ENCODE data around the gene CTNNA2. TPM values are rescaled to one million over a fixed set of nuclear protein-coding genes. Genes with fewer than 3 reads are reported as not detected.

Gene CTNNA2
- total and polyA plus RNA-seq, 7 donors = 0.03 to 0.36 (median 0.17) TPM; not detected in 4

DNA sequence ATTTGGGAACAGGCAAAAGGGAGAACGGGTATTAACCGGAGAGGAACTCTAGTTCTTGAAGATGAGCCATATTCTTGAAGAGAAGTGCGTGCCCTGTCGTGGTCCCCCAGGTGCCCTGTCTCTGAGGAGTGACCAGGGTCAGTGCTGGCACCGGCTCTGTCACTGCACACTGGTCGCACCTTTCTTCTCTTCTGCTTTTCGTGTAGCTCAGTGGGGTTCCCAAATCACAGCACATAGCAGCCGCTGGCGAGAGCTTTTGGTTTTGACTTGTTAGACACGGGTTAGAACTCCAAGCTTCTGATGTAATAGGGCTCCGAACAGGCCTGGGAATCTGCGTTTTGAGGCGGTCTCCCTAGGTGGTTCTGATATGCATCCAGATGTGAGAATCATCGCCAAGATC lies 810.1 kb downstream of the CTNNA2 start:
- H3K36me3 ChIP-seq (ENCODE audit: insufficient read depth in 1 of 2, low read depth in 1 of 2) = no peaks in the 10 kb centered on the region
- intact Hi-C loops (cut with DNase I) = no loop called here
- TF ChIP-seq, protein P1, sequence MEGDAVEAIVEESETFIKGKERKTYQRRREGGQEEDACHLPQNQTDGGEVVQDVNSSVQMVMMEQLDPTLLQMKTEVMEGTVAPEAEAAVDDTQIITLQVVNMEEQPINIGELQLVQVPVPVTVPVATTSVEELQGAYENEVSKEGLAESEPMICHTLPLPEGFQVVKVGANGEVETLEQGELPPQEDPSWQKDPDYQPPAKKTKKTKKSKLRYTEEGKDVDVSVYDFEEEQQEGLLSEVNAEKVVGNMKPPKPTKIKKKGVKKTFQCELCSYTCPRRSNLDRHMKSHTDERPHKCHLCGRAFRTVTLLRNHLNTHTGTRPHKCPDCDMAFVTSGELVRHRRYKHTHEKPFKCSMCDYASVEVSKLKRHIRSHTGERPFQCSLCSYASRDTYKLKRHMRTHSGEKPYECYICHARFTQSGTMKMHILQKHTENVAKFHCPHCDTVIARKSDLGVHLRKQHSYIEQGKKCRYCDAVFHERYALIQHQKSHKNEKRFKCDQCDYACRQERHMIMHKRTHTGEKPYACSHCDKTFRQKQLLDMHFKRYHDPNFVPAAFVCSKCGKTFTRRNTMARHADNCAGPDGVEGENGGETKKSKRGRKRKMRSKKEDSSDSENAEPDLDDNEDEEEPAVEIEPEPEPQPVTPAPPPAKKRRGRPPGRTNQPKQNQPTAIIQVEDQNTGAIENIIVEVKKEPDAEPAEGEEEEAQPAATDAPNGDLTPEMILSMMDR (IDR thresholded peaks at IDR 0.05) = no peak
- no peak overlapping the region for H3K4me3 ChIP-seq
- no peaks in the 10 kb centered on the region for H3K9me3 ChIP-seq
- H3K4me1 ChIP-seq = no peaks in the 10 kb centered on the region
- ATAC-seq = no peak
- peaks cover 2 to 27% (median 11%) of the 10 kb centered on the region in 3 donors for H3K27me3 ChIP-seq (ENCODE audit: insufficient read depth in 3 of 3, low read length in 2 of 3)
- no peak overlapping the region for H3K27ac ChIP-seq
- no peak for DNase-seq
- 19 to 31% (median 21%) methylated on average over 14 of the region's 14 CpGs for WGBS, 3 donors

DNA sequence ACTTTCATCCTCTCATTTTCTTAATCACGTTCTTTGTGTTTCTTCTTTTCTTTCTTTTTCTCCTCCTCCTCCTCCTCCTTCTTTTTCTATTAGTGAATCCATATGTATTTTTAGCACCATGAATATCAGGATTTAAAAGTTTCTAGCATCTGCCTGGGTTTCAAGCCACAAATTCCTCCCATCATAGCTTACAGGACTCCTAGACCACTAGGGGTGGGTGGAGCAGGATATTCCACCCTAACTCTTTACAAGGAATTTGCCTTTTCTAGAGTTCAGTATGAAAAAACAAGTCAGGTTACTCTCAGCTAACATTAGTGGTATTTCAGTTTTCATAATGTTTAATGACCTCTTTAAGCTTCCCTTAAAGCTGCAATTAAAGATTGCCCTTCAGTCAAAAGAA lies 810.8 kb downstream of the CTNNA2 start:
- Histone ChIP-seq H3K36me3 (ENCODE audit: insufficient read depth in 1 of 2, low read depth in 1 of 2) (no peaks in the 10 kb centered on the region), H3K4me3 (no peak overlapping the region), H3K27me3 (ENCODE audit: insufficient read depth in 3 of 3, low read length in 2 of 3) (peaks cover 2 to 27% (median 11%) of the 10 kb centered on the region in 3 donors), H3K9me3 (no peaks in the 10 kb centered on the region), H3K4me1 (no peaks in the 10 kb centered on the region), H3K27ac (no peak overlapping the region)
- intact Hi-C loops (cut with DNase I) = no loop called here
- WGBS, 3 donors = 32 to 53% (median 33%) methylated on average over 1 of the region's 1 CpG
- TF ChIP-seq, protein P1 (IDR thresholded peaks at IDR 0.05) = no peak
- DNase-seq = no peak
- ATAC-seq = no peak

DNA sequence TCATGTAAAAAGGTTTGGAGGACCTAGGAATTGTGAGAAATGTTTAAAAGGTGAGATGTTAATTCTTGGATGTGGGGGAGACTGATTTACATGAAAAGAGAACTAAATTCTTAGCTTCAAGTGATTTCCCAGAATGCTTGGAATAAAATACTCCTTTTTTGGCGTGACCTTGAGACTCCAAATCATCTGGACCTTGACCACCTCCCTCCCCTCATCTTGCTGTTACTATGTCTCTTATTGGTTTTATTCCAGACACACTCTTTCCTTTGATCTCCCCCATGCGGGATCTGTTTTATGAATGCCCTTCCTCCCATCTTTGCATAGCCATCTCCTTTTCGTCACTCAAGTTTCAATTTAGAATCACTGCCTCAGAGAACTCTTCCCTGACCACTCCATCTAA lies 811.7 kb downstream of the CTNNA2 start:
- DNase-seq (no peak), ATAC-seq (no peak)
- WGBS, 3 donors = 47 to 57% (median 51%) methylated on average over 3 of the region's 3 CpGs
- TF ChIP-seq, protein P1 (IDR thresholded peaks at IDR 0.05) = no peak
- no peak overlapping the region for H3K27ac ChIP-seq
- H3K9me3 ChIP-seq = no peaks in the 10 kb centered on the region
- H3K27me3 ChIP-seq (ENCODE audit: insufficient read depth in 3 of 3, low read length in 2 of 3) = peaks cover 2 to 27% (median 11%) of the 10 kb centered on the region in 3 donors
- H3K4me3 ChIP-seq = no peak overlapping the region
- H3K4me1 ChIP-seq = no peaks in the 10 kb centered on the region
- no peaks in the 10 kb centered on the region for H3K36me3 ChIP-seq (ENCODE audit: insufficient read depth in 1 of 2, low read depth in 1 of 2)
- intact Hi-C loops (cut with DNase I) = no loop called here

DNA sequence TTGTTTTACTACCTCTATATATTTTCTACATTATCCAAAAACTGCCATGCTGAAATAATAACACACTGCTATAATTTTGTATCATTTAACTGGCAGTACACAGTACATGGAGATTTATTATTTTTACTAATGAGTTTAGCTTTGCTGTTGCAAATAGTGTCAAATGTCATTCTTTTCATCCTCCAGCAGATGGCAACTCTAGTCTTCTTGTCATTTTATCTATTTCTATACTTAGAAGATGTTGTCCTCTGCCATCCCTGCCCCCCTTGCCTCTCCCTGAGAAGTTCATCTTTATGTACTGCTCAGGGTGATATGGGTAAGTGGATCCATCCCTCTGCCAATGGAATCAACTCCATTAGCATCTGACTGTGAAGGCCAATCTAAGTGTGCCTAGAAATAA lies 813.4 kb downstream of the CTNNA2 start:
- Histone ChIP-seq H3K4me3 (no peak overlapping the region), H3K36me3 (ENCODE audit: insufficient read depth in 1 of 2, low read depth in 1 of 2) (no peaks in the 10 kb centered on the region), H3K27ac (no peak overlapping the region), H3K4me1 (no peaks in the 10 kb centered on the region), H3K9me3 (no peaks in the 10 kb centered on the region), H3K27me3 (ENCODE audit: insufficient read depth in 3 of 3, low read length in 2 of 3) (peaks cover 2 to 22% (median 11%) of the 10 kb centered on the region in 3 donors)
- ATAC-seq (no peak), DNase-seq (no peak)
- intact Hi-C loops (cut with DNase I) = loop anchor here in 1 of 2 donors (5.0 kb wide), 1 partner anchor 171 kb away; no protein-coding TSS in a partner anchor
- TF ChIP-seq, protein P1 (IDR thresholded peaks at IDR 0.05) = peak; percentile 35

DNA sequence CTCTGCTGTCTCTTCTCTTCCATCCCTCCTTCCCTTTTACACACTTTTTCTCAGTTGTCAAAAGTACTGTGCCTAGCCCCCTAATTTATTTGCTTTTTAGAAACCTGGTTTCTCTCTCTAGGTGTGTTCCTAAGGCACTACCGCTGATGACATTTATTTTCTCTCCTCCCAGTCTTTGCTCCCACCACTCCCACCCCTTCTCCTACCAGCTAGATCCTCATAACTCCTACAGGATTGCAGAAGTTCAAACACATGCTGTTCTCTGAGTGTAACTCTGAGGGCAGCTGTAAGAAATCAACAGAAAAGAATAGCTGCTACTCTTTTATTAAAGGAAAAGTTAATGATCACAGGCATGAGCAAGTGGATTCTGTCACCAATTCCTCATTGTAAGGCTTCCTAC lies 814.0 kb downstream of the CTNNA2 start:
- Histone ChIP-seq H3K4me3 (no peak overlapping the region), H3K27ac (no peak overlapping the region), H3K4me1 (no peaks in the 10 kb centered on the region), H3K9me3 (no peaks in the 10 kb centered on the region), H3K36me3 (ENCODE audit: insufficient read depth in 1 of 2, low read depth in 1 of 2) (no peaks in the 10 kb centered on the region), H3K27me3 (ENCODE audit: insufficient read depth in 3 of 3, low read length in 2 of 3) (peaks cover 0 to 19% (median 11%) of the 10 kb centered on the region in 3 donors)
- TF ChIP-seq, protein P1 (IDR thresholded peaks at IDR 0.05) = no peak
- intact Hi-C loops (cut with DNase I) = loop anchor here in 1 of 2 donors (5.0 kb wide), 1 partner anchor 170 kb away; no protein-coding TSS in a partner anchor
- no peak for DNase-seq
- 72 to 82% (median 75%) methylated on average over 1 of the region's 1 CpG for WGBS, 3 donors
- no peak for ATAC-seq
